Omental fat pad (tissue), 4 donors: ENCODE measurements around the gene CELF4. TPM values are rescaled to one million over a fixed set of nuclear protein-coding genes. Genes with fewer than 3 reads are reported as not detected.

Source experiments
- ATAC-seq: fragments of 150-250 bp; one replicate; pipeline ENCODE4 v1.9.1; 2016; ENCODE audit warnings: mild to moderate bottlenecking, moderate library complexity; ENCODE audit not compliant: low FRiP score
- DNase-seq: peaks from one replicate; pipeline ENCODE4 v3.0.0-alpha.2; 2019; ENCODE audit warnings: low spot score
- CTCF ChIP-seq, 3 donors: fragments of 450-650 bp; IDR thresholded peaks; one replicate each; pipeline ENCODE4 v1.5.1; 2016 to 2017; ENCODE audit warnings: antibody characterized with exemption in 3 of 3, mild to moderate bottlenecking in 3 of 3, moderate library complexity in 2 of 3
- total RNA-seq, 4 donors: library from RNA; depleted of rRNA; stranded (reverse); fragments of >200 nt; gene quantifications; one replicate each; pipeline ENCODE4 v1.1.0, GENCODE V29; 2016

The CELF4 gene
- total RNA-seq, 4 donors from 2014 or later: 0.37 to 0.47 TPM; not detected in 2

- DNase-seq (no peak), ATAC-seq (no peak)
- no peak for TF ChIP-seq CTCF (IDR thresholded peaks at IDR 0.05)
These were observed 78.8 kb downstream of the CELF4 start for GRCh38 chr18:37486848-37487247.

- peak; percentile 49 for ATAC-seq
- TF ChIP-seq CTCF (IDR thresholded peaks at IDR 0.05): no peak
These were observed 80.4 kb downstream of the CELF4 start for GRCh38 chr18:37484983-37485834.

GRCh38 chr18:37483984-37484819 lies 81.4 kb downstream of the CELF4 start:
- TF ChIP-seq CTCF (IDR thresholded peaks at IDR 0.05): no peak
- no peak for DNase-seq
- no peak for ATAC-seq

More at GRCh38 chr18:37484983-37485834, 80.4 kb downstream of the CELF4 start:
- no peak for DNase-seq

GRCh38 chr18:37483221-37483971 lies 82.2 kb downstream of the CELF4 start:
- DNase-seq (no peak), ATAC-seq (no peak)
- no peak for TF ChIP-seq CTCF (IDR thresholded peaks at IDR 0.05)

GRCh38 chr18:37482433-37482832 lies 83.2 kb downstream of the CELF4 start:
- ATAC-seq (no peak), DNase-seq (no peak)
- TF ChIP-seq CTCF (IDR thresholded peaks at IDR 0.05): no peak

GRCh38 chr18:37482002-37482401 lies 83.6 kb downstream of the CELF4 start:
- no peak for DNase-seq

More at GRCh38 chr18:37482002-37482401, 83.6 kb downstream of the CELF4 start:
- no peak for ATAC-seq
- no peak for TF ChIP-seq CTCF (IDR thresholded peaks at IDR 0.05)
